ENCODE data around the gene DDX17. TPM values are rescaled to one million over a fixed set of nuclear protein-coding genes. Genes with fewer than 3 reads are reported as not detected.

The DDX17 gene
- total RNA-seq, 1 experiment from 2014 or later = 234 TPM

- H3K9me2 ChIP-seq (ENCODE audit: insufficient read depth) = no peaks in the 10 kb centered on the region
- H3K27ac ChIP-seq (ENCODE audit: low read depth, low read length) = peak overlapping the region; percentile 99
- DNase-seq (ENCODE audit: low read depth, low spot score) (no peak), ATAC-seq (no peak)
- H3K9ac ChIP-seq (ENCODE audit: low read length) = peak overlapping the region; percentile 99
- H3K4me1 ChIP-seq (ENCODE audit: control insufficient read depth in 1 of 2, insufficient read depth in 2 of 2, low read length in 2 of 2) = peaks cover 11 to 21% of the 10 kb centered on the region in 2 experiments; a peak in 3 of 4 replicates
- no TSS peak for BruUV-seq (replicated peaks)
- intact Hi-C loops (cut with micrococcal nuclease) = no loop called here
- ChIA-PET POLR2A (no interaction called here), RAD21 (ENCODE audit: low non-redundant PET in 1 of 2, low total read pairs in 2 of 2, uncharacterized antibody in 2 of 2, unreplicated experiment in 2 of 2) (no interaction called here), CTCF (no interaction called here)
- peaks cover 24% of the 10 kb centered on the region; the same call in 1 of the 2 replicates for H4K20me1 ChIP-seq (ENCODE audit: insufficient read depth)
- no peaks in the 10 kb centered on the region for H3K9me3 ChIP-seq (ENCODE audit: control insufficient read depth in 1 of 2, insufficient read depth in 1 of 2, low read depth in 1 of 2, low read length in 2 of 2)
- no peaks in the 10 kb centered on the region for H3K27me3 ChIP-seq (ENCODE audit: insufficient read depth, low read length)
- H2AFZ ChIP-seq (ENCODE audit: low read depth, low read length, poor library complexity, severe bottlenecking) = no peak overlapping the region
- H3K4me2 ChIP-seq (ENCODE audit: low read length) = peak overlapping the region; percentile 80
- H3K4me3 ChIP-seq (replicated peaks in 1 of 2; ENCODE audit: low read depth in 1 of 2, low read length in 2 of 2) = peak overlapping the region; percentile 80 to 92
- peaks cover 18 to 38% of the 10 kb centered on the region in 2 experiments; a peak in 3 of 4 replicates for H3K36me3 ChIP-seq (ENCODE audit: control insufficient read depth in 1 of 2, insufficient read depth in 2 of 2, low read length in 2 of 2)
- H3K79me2 ChIP-seq (ENCODE audit: insufficient read depth, low read length) = peaks cover 61% of the 10 kb centered on the region
- TF ChIP-seq JUND (IDR thresholded peaks at IDR 0.05) (no peak), CTCF (IDR thresholded peaks at IDR 0.05 in 2 of 3, conservative IDR thresholded peaks at IDR 0.05 in 1 of 3; ENCODE audit: borderline replicate concordance in 1 of 3, insufficient read depth in 1 of 3, low read depth in 2 of 3, low read length in 2 of 3) (0 out of 6 replicates have a peak, but pooled peaks of 1 of the 3 experiments have one; percentile 5)
Measured at GRCh38 chr22:38504731-38505540, 1.2 kb downstream of the DDX17 start.

- no peak for ATAC-seq
- CTCF ChIA-PET = interaction anchor here (1.3 kb wide), 1 partner anchor 68 kb away, joined by 3 read pairs; no protein-coding TSS in a partner anchor
- RAD21 ChIA-PET (ENCODE audit: low non-redundant PET in 1 of 2, low total read pairs in 2 of 2, uncharacterized antibody in 2 of 2, unreplicated experiment in 2 of 2) = no interaction called here
- Histone ChIP-seq H3K9ac (ENCODE audit: low read length) (no peak overlapping the region), H3K4me3 (replicated peaks in 1 of 2; ENCODE audit: low read depth in 1 of 2, low read length in 2 of 2) (no peak overlapping the region), H3K27me3 (ENCODE audit: insufficient read depth, low read length) (no peaks in the 10 kb centered on the region), H3K27ac (ENCODE audit: low read depth, low read length) (no peak overlapping the region), H3K4me1 (ENCODE audit: control insufficient read depth in 1 of 2, insufficient read depth in 2 of 2, low read length in 2 of 2) (peaks cover 11 to 21% of the 10 kb centered on the region in 2 experiments; a peak in 3 of 4 replicates), H3K9me2 (ENCODE audit: insufficient read depth) (no peaks in the 10 kb centered on the region), H2AFZ (ENCODE audit: low read depth, low read length, poor library complexity, severe bottlenecking) (no peak overlapping the region), H3K36me3 (ENCODE audit: control insufficient read depth in 1 of 2, insufficient read depth in 2 of 2, low read length in 2 of 2) (peaks cover 35 to 57% of the 10 kb centered on the region in 2 experiments), H3K79me2 (ENCODE audit: insufficient read depth, low read length) (peaks cover 80% of the 10 kb centered on the region), H4K20me1 (ENCODE audit: insufficient read depth) (peaks cover 38% of the 10 kb centered on the region; the same call in 1 of the 2 replicates), H3K4me2 (ENCODE audit: low read length) (no peak overlapping the region), H3K9me3 (ENCODE audit: control insufficient read depth in 1 of 2, insufficient read depth in 1 of 2, low read depth in 1 of 2, low read length in 2 of 2) (no peaks in the 10 kb centered on the region)
- intact Hi-C loops (cut with micrococcal nuclease) = no loop called here
- TF ChIP-seq POLR2A (IDR thresholded peaks at IDR 0.05; ENCODE audit: borderline replicate concordance, extremely low read depth, insufficient read depth, insufficient read length) (no peak), RAD21 (IDR thresholded peaks at IDR 0.05; ENCODE audit: low read depth) (no peak), JUND (IDR thresholded peaks at IDR 0.05) (no peak), CBX3 (IDR thresholded peaks at IDR 0.05; ENCODE audit: low read depth) (no peak), ZNF274 (IDR thresholded peaks at IDR 0.05; ENCODE audit: low read depth, low read length) (no peak), CTCF (IDR thresholded peaks at IDR 0.05 in 2 of 3, conservative IDR thresholded peaks at IDR 0.05 in 1 of 3; ENCODE audit: borderline replicate concordance in 1 of 3, insufficient read depth in 1 of 3, low read depth in 2 of 3, low read length in 2 of 3) (no peak), REST (IDR thresholded peaks at IDR 0.05; ENCODE audit: low read depth) (no peak), EZH2 (IDR thresholded peaks at IDR 0.05) (no peak), SP1 (IDR thresholded peaks at IDR 0.05; ENCODE audit: low read depth) (no peak)
- DNase-seq (ENCODE audit: low read depth, low spot score) = no peak
- no TSS peak for BruUV-seq (replicated peaks)
- POLR2A ChIA-PET = no interaction called here
Measured at GRCh38 chr22:38503021-38503420, 3.1 kb downstream of the DDX17 start.

Data from HCT116 (cell line).